B cell (primary cell): ENCODE data around the gene UBE2M. TPM values are rescaled to one million over a fixed set of nuclear protein-coding genes. Genes with fewer than 3 reads are reported as not detected.

Experiments
- ATAC-seq: fragments of 200-7000 bp; cut with Tn5 transposase; one replicate; pipeline ENCODE4 v1.10.0; 2021; ENCODE audit warnings: low read depth, mild to moderate bottlenecking, moderate number of reproducible peaks, moderate library complexity
- CTCF ChIA-PET: fragments of 350-600 bp; sonication (Branson Sonifier 250); formaldehyde crosslinking; loops from one replicate; lab custom pipeline; 2021; ENCODE audit warnings: antibody characterized with exemption, inconsistent platforms; lab: Charles Lee
- POLR2A ChIA-PET: fragments of 350-600 bp; sonication (Branson Sonifier 250); formaldehyde crosslinking; loops from one replicate; lab custom pipeline; 2021; ENCODE audit warnings: antibody characterized with exemption; lab: Charles Lee
- DNase-seq: peaks from one replicate; pipeline ENCODE4 v3.0.0; 2013
- H2AFZ ChIP-seq: 2 replicates; pipeline ENCODE4 v1.6.1; 2012; ENCODE audit warnings: mild to moderate bottlenecking, low read depth, low read length; ENCODE audit not compliant: insufficient read depth, poor library complexity, severe bottlenecking
- H3K27ac ChIP-seq, 2 donors: 1 replicate in 1 of 2; 2 replicates in 1 of 2; pipeline ENCODE4 v1.5.1; 2012 to 2013; ENCODE audit warnings: low read length in 2 of 2, mild to moderate bottlenecking in 2 of 2, moderate library complexity in 1 of 2
- H3K27me3 ChIP-seq, 4 experiments: fragments of 200-600 bp in 1 of 4; sonication (generic) in 1 of 4; replicated peaks in 1 of 4; 1 replicate in 2 of 4; 2 replicates in 2 of 4; pipeline versions ENCODE4 v1.6.1 to v1.7.0; 2013 to 2016; ENCODE audit warnings: low read length in 3 of 4, mild to moderate bottlenecking in 2 of 4, mixed read lengths in 1 of 4, moderate library complexity in 1 of 4; ENCODE audit not compliant: insufficient read depth in 4 of 4, control insufficient read depth in 3 of 4; ENCODE audit errors: control extremely low read depth in 1 of 4
- H3K36me3 ChIP-seq, 2 experiments: replicated peaks in 1 of 2; 1 replicate in 1 of 2; 2 replicates in 1 of 2; pipeline versions ENCODE4 v1.6.1 to v1.7.1; 2013; ENCODE audit warnings: low read length in 1 of 2; ENCODE audit not compliant: insufficient read depth in 2 of 2, control insufficient read depth in 1 of 2; ENCODE audit errors: control extremely low read depth in 1 of 2, extremely low read depth in 1 of 2
- H3K4me1 ChIP-seq, 2 donors: fragments of 200-600 bp in 1 of 2; sonication (generic) in 1 of 2; 1 replicate in 1 of 2; 2 replicates in 1 of 2; pipeline versions ENCODE4 v1.5.1 to v1.6.1; 2013 to 2017; ENCODE audit warnings: low read length in 2 of 2; ENCODE audit not compliant: control insufficient read depth in 2 of 2, insufficient read depth in 2 of 2
- H3K4me2 ChIP-seq: replicated peaks from 2 replicates; pipeline ENCODE3; 2012; ENCODE audit warnings: mild to moderate bottlenecking, low read depth, low read length; ENCODE audit not compliant: poor library complexity, severe bottlenecking
- H3K4me3 ChIP-seq, 5 experiments: fragments of 200-600 bp in 1 of 5; sonication (generic) in 1 of 5; 1 replicate in 3 of 5; 2 replicates in 2 of 5; pipeline versions ENCODE4 v1.5.1 to v1.7.0; 2011 to 2016; ENCODE audit warnings: low read length in 4 of 5, mild to moderate bottlenecking in 4 of 5, low read depth in 2 of 5, control low read depth in 1 of 5, moderate library complexity in 1 of 5; ENCODE audit not compliant: insufficient read depth in 1 of 5; ENCODE audit errors: control extremely low read depth in 1 of 5, extremely low read depth in 1 of 5
- H3K79me2 ChIP-seq: fragments of 200-600 bp; sonication (generic); one replicate; pipeline ENCODE4 v1.6.0; 2016; ENCODE audit warnings: low read length; ENCODE audit not compliant: control insufficient read depth, insufficient read depth
- H3K9ac ChIP-seq: fragments of 200-600 bp; sonication (generic); 2 replicates; pipeline ENCODE4 v1.6.1; 2017; ENCODE audit warnings: mild to moderate bottlenecking, low read length, moderate library complexity
- H3K9me3 ChIP-seq, 3 donors: one replicate each; pipeline versions ENCODE4 v1.6.1 to v1.7.1; 2013; ENCODE audit warnings: low read length in 2 of 3; ENCODE audit not compliant: control insufficient read depth in 2 of 3, insufficient read depth in 1 of 3; ENCODE audit errors: control extremely low read depth in 1 of 3
- H4K20me1 ChIP-seq: 2 replicates; pipeline ENCODE4 v1.6.0; 2012; ENCODE audit warnings: mild to moderate bottlenecking, low read length; ENCODE audit not compliant: insufficient read depth, control insufficient read depth, poor library complexity, severe bottlenecking
- H3K27ac Mint-ChIP-seq: one replicate; pipeline ENCODE4 v1.8.0; 2021; ENCODE audit warnings: mixed read lengths
- H3K27me3 Mint-ChIP-seq: one replicate; pipeline ENCODE4 v1.8.0; 2021; ENCODE audit warnings: mixed read lengths
- H3K4me1 Mint-ChIP-seq: one replicate; pipeline ENCODE4 v1.8.0; 2021; ENCODE audit warnings: mixed read lengths
- H3K4me3 Mint-ChIP-seq: one replicate; pipeline ENCODE4 v1.8.0; 2021; ENCODE audit warnings: mixed read lengths
- H3K9me3 Mint-ChIP-seq: one replicate; pipeline ENCODE4 v1.8.0; 2022; ENCODE audit warnings: mixed read lengths; ENCODE audit not compliant: insufficient read depth
- CTCF ChIP-seq: fragments of 200-600 bp; IDR thresholded peaks from one replicate; pipeline ENCODE4 v1.8.0; 2022; ENCODE audit warnings: antibody characterized with exemption, mild to moderate bottlenecking
- EZH2 ChIP-seq: IDR thresholded peaks from 2 replicates; pipeline ENCODE4 v1.6.1; 2012; ENCODE audit warnings: borderline replicate concordance, low read depth, mild to moderate bottlenecking, moderate library complexity, low read length; ENCODE audit not compliant: insufficient read depth, poor library complexity, severe bottlenecking
- WGBS: methylation state at CpG from one replicate; pipeline ENCODE4 v1.1.5; 2013; ENCODE audit warnings: missing lambda C conversion rate; ENCODE audit not compliant: insufficient coverage; 5-methylcytosine and 5-hydroxymethylcytosine counted together
- intact Hi-C: fragments of 100-400 bp; cut with micrococcal nuclease; formaldehyde crosslinking; loops from one replicate; pipeline ENCODE4 v1.10.0; 2022
- polyA plus RNA-seq: library from polyadenylated mRNA; depleted of rRNA; stranded (reverse); fragments of >200 nt; gene quantifications from 2 replicates; pipeline ENCODE4 v1.2.3, GENCODE V29; 2012
- total RNA-seq, 2 donors: library from RNA; stranded (reverse); fragments of 120-200 nt in 1 of 2; gene quantifications; 1 replicate in 1 of 2; 2 replicates in 1 of 2; pipeline versions ENCODE4 v1.2.3 to v1.2.4, GENCODE V29; 2013 to 2022

UBE2M gene
- total and polyA plus RNA-seq, 2 donors (not counting 1 experiment from before 2014, with no cell fraction given) = 62.5 to 66.1 TPM

- Histone ChIP-seq H3K4me1 (peaks cover 0 to 6% of the 10 kb centered on the region in 2 donors), H3K4me2 (no peak overlapping the region), H3K9ac (no peak overlapping the region), H3K27ac (no peak overlapping the region), H2AFZ (no peak overlapping the region), H3K9me3 (peaks cover 0 to 7% (median 0%) of the 10 kb centered on the region in 3 donors), H3K36me3 (peaks cover 0 to 13% of the 10 kb centered on the region in 2 experiments), H4K20me1 (no peaks in the 10 kb centered on the region), H3K79me2 (peaks cover 10% of the 10 kb centered on the region), H3K27me3 (no peaks in the 10 kb centered on the region), H3K4me3 (no peak overlapping the region)
- Mint-ChIP-seq H3K4me1 (peaks cover 7% of the 10 kb centered on the region), H3K4me3 (no peak overlapping the region), H3K27ac (no peak overlapping the region), H3K9me3 (no peaks in the 10 kb centered on the region), H3K27me3 (no peaks in the 10 kb centered on the region)
- intact Hi-C loops = no loop called here
- no peak for TF ChIP-seq EZH2
- TF ChIP-seq CTCF = no peak
- WGBS = 75% methylated on average over 5 of the region's 9 CpGs
- ATAC-seq = no peak
- POLR2A ChIA-PET = no interaction called here
- CTCF ChIA-PET = interaction anchor here (0.6 kb wide), 1 partner anchor 65 kb away, joined by 3 read pairs; the partner anchor contains the start of gene ZBTB45
- DNase-seq = no peak
Measured at GRCh38 chr19:58584498-58585441, 26.4 kb upstream of the UBE2M start.

- H3K4me3 ChIP-seq = no peak overlapping the region
- DNase-seq = no peak
- no peak overlapping the region for H3K4me2 ChIP-seq
- H3K27ac ChIP-seq = no peak overlapping the region
- no peak for TF ChIP-seq CTCF
- no peak for TF ChIP-seq EZH2
- H3K9ac ChIP-seq = no peak overlapping the region
- H3K9me3 Mint-ChIP-seq = no peaks in the 10 kb centered on the region
- H3K36me3 ChIP-seq = peaks cover 0 to 13% of the 10 kb centered on the region in 2 experiments
- H3K4me1 Mint-ChIP-seq = peaks cover 22% of the 10 kb centered on the region
- H3K4me1 ChIP-seq = peaks cover 6 to 16% of the 10 kb centered on the region in 2 donors
- CTCF ChIA-PET = no interaction called here
- no peak for ATAC-seq
- no peaks in the 10 kb centered on the region for H4K20me1 ChIP-seq
- peaks cover 0 to 7% (median 0%) of the 10 kb centered on the region in 3 donors for H3K9me3 ChIP-seq
- WGBS = 98% methylated on average over 6 of the region's 6 CpGs
- H3K27me3 ChIP-seq = no peaks in the 10 kb centered on the region
- H2AFZ ChIP-seq = no peak overlapping the region
- H3K4me3 Mint-ChIP-seq = no peak overlapping the region
- intact Hi-C loops = no loop called here
- no peak overlapping the region for H3K27ac Mint-ChIP-seq
- peaks cover 13% of the 10 kb centered on the region for H3K79me2 ChIP-seq
- POLR2A ChIA-PET = no interaction called here
- no peaks in the 10 kb centered on the region for H3K27me3 Mint-ChIP-seq
Measured at GRCh38 chr19:58582985-58583384, 24.6 kb upstream of the UBE2M start.
